Right lobe of liver (tissue), 6 donors: ENCODE measurements around the gene CCIN. TPM values are rescaled to one million over a fixed set of nuclear protein-coding genes. Genes with fewer than 3 reads are reported as not detected.

ENCODE experiments used
- ATAC-seq, 4 donors: fragments of 200-7000 bp; cut with Tn5 transposase; one replicate each; pipeline ENCODE4 v1.9.1; 2020; ENCODE audit warnings: mild to moderate bottlenecking in 4 of 4, moderate library complexity in 4 of 4
- DNase-seq, 3 donors: peaks; one replicate each; pipeline ENCODE4 v3.0.0-alpha.2; 2020
- H3K27ac ChIP-seq, 3 donors: fragments of 200-600 bp; one replicate each; pipeline ENCODE4 v1.8.0; 2022
- H3K27me3 ChIP-seq, 2 donors: fragments of 200-600 bp; one replicate each; pipeline ENCODE4 v1.8.0; 2022
- H3K36me3 ChIP-seq, 4 donors: fragments of 200-600 bp; sonication (generic) in 1 of 4; one replicate each; pipeline versions ENCODE4 v1.5.1 to v1.8.0; 2017 to 2022; ENCODE audit warnings: control low read depth in 1 of 4
- H3K4me1 ChIP-seq, 4 donors: fragments of 200-600 bp; sonication (generic) in 1 of 4; one replicate each; pipeline versions ENCODE4 v1.5.1 to v1.8.0; 2017 to 2022; ENCODE audit warnings: control low read depth in 1 of 4
- H3K4me3 ChIP-seq, 3 donors: fragments of 200-600 bp; one replicate each; pipeline ENCODE4 v1.8.0; 2022
- H3K9me3 ChIP-seq, 4 donors: fragments of 200-600 bp; sonication (generic) in 1 of 4; one replicate each; pipeline versions ENCODE4 v1.5.1 to v1.8.0; 2017 to 2022; ENCODE audit warnings: control low read depth in 1 of 4
- CTCF ChIP-seq, 4 donors: fragments of 200-600 bp in 3 of 4; fragments of 450-650 bp in 1 of 4; IDR thresholded peaks; one replicate each; pipeline versions ENCODE4 v1.5.1 to v1.8.0; 2016 to 2022; ENCODE audit warnings: antibody characterized with exemption in 4 of 4, mild to moderate bottlenecking in 2 of 4
- POLR2A ChIP-seq: fragments of 450-650 bp; IDR thresholded peaks from one replicate; pipeline ENCODE4 v1.6.1; 2017; ENCODE audit warnings: antibody characterized with exemption, mild to moderate bottlenecking
- WGBS: methylation state at CpG from one replicate; pipeline ENCODE4 v1.1.6; 2018; ENCODE audit warnings: low coverage, low lambda C conversion rate; ENCODE audit not compliant: insufficient coverage; ENCODE audit errors: missing lambda C conversion rate; 5-methylcytosine and 5-hydroxymethylcytosine counted together
- intact Hi-C, 2 donors: fragments of 100-400 bp; cut with DNase I; formaldehyde crosslinking; loops; one replicate each; pipeline versions ENCODE4 v1.11.2 to v1.14.1; 2022
- total RNA-seq, 6 experiments: library from RNA; depleted of rRNA in 2 of 6; stranded (reverse); fragments of >200 nt in 2 of 6; fragmentation: NEBNext Ultra II Directional in 3 of 6; extraction: Animal tissue kit (Norgen Biotek cat#: 25700) in 3 of 6; gene quantifications; one replicate each; pipeline versions ENCODE4 v1.1.0 to v1.2.4, GENCODE V29; 2016 to 2023
- donor health status: DM: no; HTN: yes; CAD: no.
- donor health status: DM: no; HTN: no; CAD: no.
- donor health status: DM: no; HTN: no; CAD: no.
- donor health status: DM: no; HTN: yes; CAD: no.
- donor health status: DM: no; HTN: yes; CAD: no.

The CCIN gene
- total RNA-seq, 6 experiments from 2014 or later, result not detected

DNA sequence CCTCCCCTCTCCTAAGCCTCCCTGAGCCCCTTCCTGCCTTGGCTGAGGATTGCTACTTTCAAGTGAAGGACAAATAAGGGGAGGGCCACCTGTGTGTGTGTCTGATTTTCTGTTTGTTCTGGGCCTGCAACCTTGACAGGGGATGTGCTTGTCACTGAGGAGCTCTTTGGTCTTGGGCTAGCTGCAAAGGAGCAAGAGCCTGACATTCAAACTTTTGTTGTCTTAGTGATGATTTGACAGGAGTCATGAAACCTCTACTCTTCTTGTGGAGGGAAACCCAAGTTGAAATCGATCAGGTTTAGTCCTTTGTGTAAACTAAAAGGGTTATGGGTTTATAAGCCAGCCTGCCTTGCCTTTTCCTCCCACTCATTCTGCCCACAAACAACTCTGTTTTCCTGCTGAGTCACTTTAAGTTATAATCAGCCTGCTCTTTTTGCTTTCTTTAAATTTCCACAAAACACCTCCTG lies 38.4 kb downstream of the CCIN start:
- ATAC-seq, result peak; percentile 3 to 65 (median 41)
- Histone ChIP-seq H3K9me3 (no peaks in the 10 kb centered on the region), H3K4me3 (no peak overlapping the region), H3K4me1 (peaks cover 0 to 14% (median 7%) of the 10 kb centered on the region in 4 donors), H3K27me3 (no peaks in the 10 kb centered on the region), H3K36me3 (peaks cover 7 to 91% (median 30%) of the 10 kb centered on the region in 4 donors), H3K27ac (peak overlapping the region in 1 of 3 donors; percentile 29)
- no peak for DNase-seq
- TF ChIP-seq POLR2A (no peak), CTCF (IDR thresholded peaks at IDR 0.05) (no peak)
- WGBS, result 0% methylated on average over 1 of the region's 1 CpG
- intact Hi-C loops, result loop anchor here in 1 of 2 donors (10.0 kb wide), 1 partner anchor 117 kb away; no protein-coding TSS in a partner anchor

DNA sequence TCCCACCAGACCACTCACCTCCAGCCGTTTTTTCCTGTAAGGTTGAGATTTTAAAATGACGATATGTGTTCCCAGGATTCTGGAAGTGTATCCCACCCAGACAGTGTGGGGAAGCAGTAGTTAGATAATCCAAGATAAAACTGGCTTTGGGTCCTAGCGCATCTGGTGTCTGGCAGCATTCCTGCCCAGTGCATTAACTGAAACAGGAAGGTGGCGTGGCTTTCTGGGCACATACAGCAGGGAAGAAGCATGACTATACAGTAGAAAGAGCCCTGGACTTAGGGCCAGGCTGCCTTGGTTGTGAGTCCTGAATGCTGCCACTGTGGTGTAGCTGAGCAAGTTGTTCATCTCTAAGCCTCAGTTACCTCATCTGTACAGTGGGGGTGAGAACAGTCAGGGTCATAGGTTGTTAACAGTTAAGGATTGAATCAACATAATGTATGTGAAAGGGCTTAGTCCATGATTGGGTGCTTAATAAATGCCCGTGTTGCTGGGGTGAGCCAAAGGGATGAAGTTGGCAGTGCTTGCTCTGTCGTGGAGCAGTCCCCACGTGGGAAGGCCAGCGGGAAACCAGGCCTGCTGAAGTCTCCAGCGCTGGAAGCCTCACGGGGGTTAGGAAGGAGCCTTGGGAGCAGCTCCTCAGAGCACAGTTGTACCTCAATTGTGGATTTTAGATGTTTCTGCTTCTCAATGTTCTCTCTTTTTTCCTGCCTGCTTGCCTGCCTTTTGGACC lies 39.5 kb downstream of the CCIN start:
- Histone ChIP-seq H3K27me3 (no peaks in the 10 kb centered on the region), H3K36me3 (peaks cover 7 to 88% (median 21%) of the 10 kb centered on the region in 4 donors), H3K4me3 (no peak overlapping the region), H3K4me1 (peaks cover 0 to 14% (median 7%) of the 10 kb centered on the region in 4 donors), H3K27ac (peak overlapping the region in 1 of 3 donors; percentile 29), H3K9me3 (no peaks in the 10 kb centered on the region)
- no peak for ATAC-seq
- 71% methylated on average over 7 of the region's 10 CpGs for WGBS
- no peak for DNase-seq
- TF ChIP-seq CTCF (IDR thresholded peaks at IDR 0.05) (no peak), POLR2A (no peak)
- intact Hi-C loops, result loop anchor here in 1 of 2 donors (10.0 kb wide), 1 partner anchor 116 kb away; no protein-coding TSS in a partner anchor

DNA sequence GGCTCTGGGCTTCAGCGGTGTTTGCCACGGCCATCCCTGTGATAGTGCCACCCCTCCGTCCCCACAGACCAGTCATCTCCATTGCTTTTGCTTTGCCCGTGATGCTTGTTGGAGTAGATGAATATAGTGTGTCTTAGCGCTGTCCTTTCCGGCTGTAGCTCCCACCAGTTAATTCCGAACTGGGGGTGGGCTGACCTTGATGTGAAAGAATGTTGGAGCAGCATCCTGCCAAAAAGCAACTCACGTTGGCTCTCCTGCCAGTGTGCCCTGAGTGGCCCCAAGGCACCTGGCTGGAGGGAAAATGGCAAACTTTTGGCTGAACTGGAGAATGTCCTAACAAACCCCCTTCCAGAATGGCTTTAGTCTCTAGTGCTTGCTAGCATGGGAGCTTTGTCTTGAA lies 41.5 kb downstream of the CCIN start:
- peaks cover 2 to 86% (median 19%) of the 10 kb centered on the region in 4 donors for H3K36me3 ChIP-seq
- no peak overlapping the region for H3K4me3 ChIP-seq
- ATAC-seq, result no peak
- H3K27me3 ChIP-seq, result no peaks in the 10 kb centered on the region
- intact Hi-C loops, result no loop called here
- H3K9me3 ChIP-seq, result no peaks in the 10 kb centered on the region
- H3K4me1 ChIP-seq, result peaks cover 0 to 14% (median 7%) of the 10 kb centered on the region in 4 donors
- 67% methylated on average over 8 of the region's 8 CpGs for WGBS
- no peak for DNase-seq
- H3K27ac ChIP-seq, result no peak overlapping the region
- TF ChIP-seq CTCF (IDR thresholded peaks at IDR 0.05) (no peak), POLR2A (no peak)

DNA sequence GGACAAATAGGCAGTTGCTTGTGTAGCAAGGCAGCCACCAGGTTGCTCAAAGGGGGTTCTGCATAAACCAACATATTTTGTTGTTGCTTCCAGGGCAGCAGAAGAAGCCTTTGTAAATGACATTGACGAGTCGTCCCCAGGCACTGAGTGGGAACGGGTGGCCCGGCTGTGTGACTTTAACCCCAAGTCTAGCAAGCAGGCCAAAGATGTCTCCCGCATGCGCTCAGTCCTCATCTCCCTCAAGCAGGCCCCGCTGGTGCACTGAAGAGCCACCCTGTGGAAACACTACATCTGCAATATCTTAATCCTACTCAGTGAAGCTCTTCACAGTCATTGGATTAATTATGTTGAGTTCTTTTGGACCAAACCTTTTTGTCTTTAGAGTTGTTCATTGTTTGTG lies 42.3 kb downstream of the CCIN start:
- TF ChIP-seq CTCF (IDR thresholded peaks at IDR 0.05), result no peak
- no peak for TF ChIP-seq POLR2A
- H3K36me3 ChIP-seq, result peaks cover 0 to 85% (median 15%) of the 10 kb centered on the region in 4 donors
- intact Hi-C loops, result no loop called here
- peaks cover 0 to 14% (median 7%) of the 10 kb centered on the region in 4 donors for H3K4me1 ChIP-seq
- no peaks in the 10 kb centered on the region for H3K27me3 ChIP-seq
- WGBS, result no CpG with 5 or more reads among the region's 7 CpGs
- no peaks in the 10 kb centered on the region for H3K9me3 ChIP-seq
- H3K4me3 ChIP-seq, result no peak overlapping the region
- DNase-seq, result no peak
- no peak overlapping the region for H3K27ac ChIP-seq
- peak in 1 of 4 donors; percentile 14 for ATAC-seq
